SW480 (cell line): Measurements from ENCODE around the gene TWNK.
"Not testable (repeated sequence)": the region's sequence is repeated elsewhere in the genome, so short reads cannot be mapped to it uniquely, and the experiment has no call there.

Experiments used
- DNase-seq: peaks from one replicate; pipeline ENCODE4 v3.0.0-alpha.2; 2016; ENCODE audit warnings: low spot score

Gene TWNK

DNA sequence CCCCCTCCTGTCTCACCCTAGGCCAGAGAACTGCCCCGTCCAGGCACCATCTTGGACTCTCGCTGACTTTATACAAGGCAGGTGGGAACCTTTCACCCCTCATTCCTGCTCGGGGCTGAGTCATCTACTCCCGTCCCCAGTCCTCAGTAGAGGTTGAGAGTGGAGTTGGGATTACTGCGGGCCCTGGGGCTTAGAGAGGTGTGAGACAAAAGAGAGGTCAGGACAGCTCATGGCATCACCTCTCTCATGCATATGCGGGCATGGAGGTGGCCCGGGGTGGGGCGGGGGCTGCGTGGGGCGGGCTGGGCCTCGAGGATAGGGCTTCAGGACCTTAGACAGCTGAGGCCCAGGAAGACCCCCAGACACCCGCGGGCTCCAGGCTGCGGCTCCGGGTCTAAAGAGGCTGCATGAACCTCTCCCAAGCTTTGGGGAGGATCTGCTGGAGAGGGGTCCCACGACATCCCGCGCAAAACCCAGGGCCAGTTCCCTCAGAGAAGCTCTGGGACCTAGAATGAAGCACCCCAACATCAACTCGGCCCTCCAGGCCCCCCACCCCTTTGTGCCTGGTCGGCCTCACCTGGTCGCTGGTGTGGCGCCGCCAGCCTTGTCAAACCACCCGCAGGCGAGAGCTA, 43.3 kb downstream of the TWNK start:
- DNase-seq: no peak

DNA sequence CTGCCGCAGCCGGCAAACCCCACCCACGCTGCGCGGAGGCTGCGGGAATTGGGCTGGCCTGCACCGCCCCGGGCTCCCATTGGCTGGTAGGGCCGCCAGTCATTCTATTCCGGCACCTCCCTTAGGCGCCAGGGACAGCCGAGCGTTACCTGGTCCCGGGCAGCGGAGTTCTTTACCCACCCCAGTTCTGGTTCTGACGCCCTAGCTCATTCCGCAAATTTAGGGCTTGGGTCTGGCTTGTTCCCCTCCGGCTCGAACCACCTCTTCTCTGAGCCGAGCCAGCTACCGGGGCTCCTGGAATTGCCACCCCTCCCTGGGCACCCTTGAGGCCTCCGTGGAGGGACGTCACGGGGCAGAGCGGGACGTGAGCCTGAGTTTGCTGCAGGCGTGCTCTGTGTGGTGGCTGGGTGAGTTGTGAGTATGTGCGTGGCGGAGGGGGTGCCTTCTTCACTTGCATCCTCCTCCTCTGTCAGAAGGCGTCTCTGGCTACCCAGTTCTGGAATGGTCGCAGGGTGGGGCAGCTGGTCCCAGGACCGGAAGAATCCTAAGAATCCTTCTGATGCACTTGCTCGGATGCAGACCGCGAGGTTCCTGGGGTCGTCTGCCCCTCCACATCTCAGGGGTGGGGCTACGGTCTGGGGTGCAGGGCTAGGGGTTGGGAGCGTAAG, 43.9 kb downstream of the TWNK start, which contains the start of the genes PDZD7 and SFXN3:
Gene PDZD7 (minus strand): TSS at position 2 of the 668 bp plus-strand sequence. CDS start 910 bp downstream, outside the sequence.
Gene SFXN3 (plus strand): TSS at position 107 of the 668 bp plus-strand sequence. CDS start 3,461 bp downstream, outside the sequence.
- DNase-seq: peak; percentile 89

DNA sequence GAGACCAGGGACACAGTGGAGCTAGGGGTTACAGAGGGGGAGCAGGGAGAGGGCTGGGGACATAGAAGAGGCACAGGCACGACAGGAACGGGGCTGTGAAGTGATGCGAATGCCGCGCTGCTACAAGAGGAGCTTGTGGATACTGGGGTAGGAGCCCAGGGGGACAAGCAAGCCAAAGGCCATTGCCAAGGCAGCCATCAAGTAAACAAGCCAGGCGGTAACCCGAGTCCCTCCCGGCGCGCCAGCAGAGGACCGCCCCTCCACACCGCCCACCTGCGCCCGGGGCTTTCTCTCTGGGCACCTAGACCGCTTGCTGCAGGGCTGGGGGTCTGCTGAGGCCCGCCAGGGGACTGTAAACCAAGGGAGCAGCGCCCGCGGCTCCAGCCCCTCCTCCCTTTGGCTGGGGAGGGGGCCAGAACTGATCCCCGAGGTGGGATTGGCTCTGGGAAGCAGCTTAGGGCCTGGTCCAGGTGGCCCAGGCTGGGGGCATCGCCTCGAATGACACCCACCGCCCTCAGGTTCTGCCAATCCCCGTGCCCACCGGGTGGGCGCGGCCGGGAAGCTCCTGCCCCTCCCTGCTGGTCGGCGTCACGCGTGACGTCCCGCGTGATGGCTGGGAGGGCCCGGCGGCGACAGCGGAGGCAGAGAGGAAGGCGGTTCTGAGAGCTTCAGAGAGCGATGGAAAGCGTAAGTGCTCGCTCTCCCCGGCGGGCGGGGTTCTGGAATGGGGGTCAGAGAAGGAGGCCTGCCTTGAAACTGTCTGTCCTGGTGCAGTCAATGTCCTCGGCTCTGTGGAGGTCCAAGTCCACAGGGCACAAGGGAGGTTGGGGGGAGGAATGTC, 44.7 kb downstream of the TWNK start:
- peak; percentile 72 for DNase-seq

DNA sequence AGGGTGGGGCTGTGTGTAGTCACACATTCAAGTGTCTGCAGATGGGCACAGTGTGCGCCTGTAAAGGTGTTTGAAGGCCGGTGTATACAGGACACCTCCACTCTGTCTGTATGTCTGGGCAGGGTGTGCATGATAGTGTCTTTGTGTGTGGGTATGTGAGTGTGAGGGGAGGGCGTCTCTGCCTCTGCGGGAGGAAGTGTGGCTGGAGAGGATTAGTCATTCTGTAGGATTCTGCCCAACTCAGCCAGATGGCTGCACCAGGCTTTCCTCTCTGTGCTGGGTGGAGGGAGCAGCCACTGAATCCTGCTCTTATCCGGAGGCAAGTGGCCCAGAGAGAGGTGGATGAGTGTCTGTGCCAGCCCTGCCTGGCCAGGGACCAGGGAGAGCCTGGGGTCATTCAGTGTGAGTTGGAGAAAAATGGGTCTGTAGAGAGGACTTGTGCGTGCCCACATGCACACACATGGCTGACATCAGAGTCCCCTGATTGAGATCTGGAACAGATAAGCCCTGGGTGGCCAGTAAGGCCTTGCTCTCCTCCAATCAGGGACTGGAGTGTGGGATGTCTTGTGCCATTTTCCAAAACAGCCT, 45.4 kb downstream of the TWNK start:
- DNase-seq: peak; percentile 91

DNA sequence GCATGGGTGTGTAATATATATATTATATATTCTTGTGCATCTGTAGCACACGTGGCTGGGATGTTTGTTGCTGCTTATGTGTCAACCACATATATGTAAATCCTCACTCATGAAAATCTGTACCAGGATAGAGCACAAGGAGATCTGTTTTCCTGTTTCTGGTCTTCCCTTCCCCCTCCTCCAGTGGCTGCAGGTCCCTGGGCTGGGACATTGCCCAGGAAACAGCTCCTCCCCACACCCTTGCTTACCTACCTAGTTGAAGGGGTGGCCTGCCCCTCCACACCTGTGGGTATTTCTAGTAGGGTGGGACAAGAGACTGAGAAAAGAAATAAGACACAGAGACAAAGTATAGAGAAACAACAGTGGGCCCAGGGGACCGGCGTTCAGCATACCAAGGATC, 45.9 kb downstream of the TWNK start:
- DNase-seq: no peak

DNA sequence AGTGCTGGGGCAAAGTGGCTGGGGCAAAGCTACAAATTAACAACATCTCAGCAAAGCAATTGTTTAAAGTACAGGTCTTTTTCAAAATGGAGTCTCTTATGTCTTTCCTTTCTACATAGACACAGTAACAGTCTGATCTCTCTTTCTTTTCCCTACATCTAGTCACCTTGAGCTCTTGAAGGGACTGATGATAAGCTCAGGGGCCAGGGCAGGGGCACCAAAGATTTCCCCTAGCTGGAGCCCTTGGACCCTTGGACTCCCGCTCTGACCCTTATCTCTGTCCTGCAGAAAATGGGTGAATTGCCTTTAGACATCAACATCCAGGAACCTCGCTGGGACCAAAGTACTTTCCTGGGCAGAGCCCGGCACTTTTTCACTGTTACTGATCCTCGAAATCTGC, 47.1 kb downstream of the TWNK start:
- not testable (repeated sequence) for DNase-seq

DNA sequence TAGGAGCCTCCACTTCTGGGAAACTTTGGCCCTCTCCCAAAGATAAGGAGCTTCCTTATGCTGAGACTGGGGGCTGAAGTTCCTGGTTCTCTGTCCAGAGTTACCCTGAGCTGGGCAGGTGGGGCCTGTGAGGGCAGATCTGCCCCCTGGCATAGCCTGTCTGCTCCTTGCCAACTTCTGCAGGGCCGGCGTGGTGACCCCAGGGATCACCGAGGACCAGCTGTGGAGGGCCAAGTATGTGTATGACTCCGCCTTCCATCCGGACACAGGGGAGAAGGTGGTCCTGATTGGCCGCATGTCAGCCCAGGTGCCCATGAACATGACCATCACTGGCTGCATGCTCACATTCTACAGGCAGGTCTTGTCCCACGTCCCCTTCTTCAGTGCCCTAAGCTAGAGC, 48.0 kb downstream of the TWNK start:
- no peak for DNase-seq

DNA sequence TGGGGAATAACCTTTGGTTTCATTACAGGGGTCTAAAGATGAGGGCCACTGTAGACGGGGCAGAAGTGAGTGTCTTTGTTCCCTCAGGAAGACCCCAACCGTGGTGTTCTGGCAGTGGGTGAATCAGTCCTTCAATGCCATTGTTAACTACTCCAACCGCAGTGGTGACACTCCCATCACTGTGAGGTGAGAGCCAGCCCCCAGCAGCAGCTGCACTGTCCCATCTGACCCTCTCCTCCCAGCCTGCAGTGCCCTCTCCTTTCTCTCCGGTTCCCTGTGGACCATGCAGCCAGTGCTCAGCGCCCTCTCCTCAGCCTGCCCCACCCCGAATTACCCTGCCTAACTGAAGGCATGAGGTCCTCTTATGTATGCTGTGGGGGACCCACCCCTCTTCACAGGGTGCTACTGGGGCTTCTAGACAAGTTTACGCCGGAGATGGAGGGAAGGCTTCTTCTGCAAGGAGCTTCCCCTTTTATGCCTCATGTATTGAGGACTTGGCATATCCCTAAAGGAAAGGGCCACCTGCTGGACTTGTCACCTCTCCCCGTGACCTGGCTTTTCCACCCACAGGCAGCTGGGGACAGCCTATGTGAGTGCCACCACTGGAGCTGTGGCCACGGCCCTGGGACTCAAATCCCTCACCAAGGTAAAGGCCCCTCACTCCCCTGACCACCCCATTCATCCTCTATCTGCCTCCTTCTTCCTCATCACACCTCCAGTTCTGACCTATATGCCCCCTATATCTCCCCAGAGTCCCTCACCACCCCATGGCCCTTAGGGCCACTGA, 48.8 kb downstream of the TWNK start:
- no peak for DNase-seq

DNA sequence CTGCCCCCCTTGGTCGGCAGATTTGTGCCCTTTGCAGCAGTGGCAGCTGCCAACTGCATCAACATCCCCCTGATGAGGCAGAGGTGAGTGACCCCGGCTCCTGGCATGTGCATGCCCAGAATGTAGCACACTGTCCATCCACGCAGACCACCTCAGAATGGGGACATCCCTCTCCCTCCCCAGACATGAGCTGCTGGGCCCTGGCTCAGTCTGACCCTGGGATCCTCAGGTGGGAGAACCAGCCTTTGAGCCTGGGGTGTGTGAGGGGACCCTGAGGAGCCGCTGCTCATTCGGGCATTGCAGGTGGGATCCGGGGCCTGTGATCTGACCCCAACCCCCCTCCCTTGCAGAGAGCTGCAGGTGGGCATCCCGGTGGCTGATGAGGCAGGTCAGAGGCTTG, 49.4 kb downstream of the TWNK start:
- no peak for DNase-seq

DNA sequence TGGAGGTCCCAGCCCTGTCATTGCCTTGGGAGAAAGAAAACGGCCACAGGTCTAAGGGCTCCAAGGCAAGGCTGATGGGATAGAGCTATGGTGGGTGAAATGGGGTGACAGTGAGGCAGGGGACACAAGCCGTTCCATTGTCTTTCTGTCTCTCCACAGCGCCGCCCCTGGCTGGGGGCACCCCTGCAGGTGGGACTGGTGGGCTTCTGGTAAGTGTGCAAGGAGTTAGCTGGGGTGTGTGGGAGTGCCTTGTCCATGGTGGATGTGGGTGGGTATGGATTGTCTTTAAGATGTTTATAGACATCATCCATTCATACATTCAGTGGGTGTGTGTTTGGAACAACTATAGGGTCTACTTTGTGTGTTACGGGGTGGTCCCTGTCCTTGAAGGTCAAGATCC, 51.1 kb downstream of the TWNK start:
- no peak for DNase-seq

DNA sequence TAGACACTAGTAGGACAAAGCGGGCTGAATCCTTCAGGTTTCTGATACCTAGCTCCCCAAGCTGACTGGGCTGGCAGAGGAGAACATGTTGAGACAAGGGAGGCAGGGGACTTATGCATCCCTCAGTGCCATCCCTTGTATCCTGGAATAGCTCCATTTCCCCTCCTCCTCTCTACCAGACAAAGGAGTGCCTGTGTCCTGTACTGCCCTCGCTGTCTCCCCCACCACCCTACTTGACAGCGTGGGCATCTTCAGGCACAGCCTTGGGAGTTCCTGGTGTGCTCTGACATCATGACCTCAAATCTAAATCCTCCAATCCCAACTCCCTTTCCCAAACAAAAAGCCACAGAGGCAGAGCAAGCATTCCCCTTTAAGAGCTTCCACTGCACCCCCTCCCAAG, 52.7 kb downstream of the TWNK start:
- no peak for DNase-seq

DNA sequence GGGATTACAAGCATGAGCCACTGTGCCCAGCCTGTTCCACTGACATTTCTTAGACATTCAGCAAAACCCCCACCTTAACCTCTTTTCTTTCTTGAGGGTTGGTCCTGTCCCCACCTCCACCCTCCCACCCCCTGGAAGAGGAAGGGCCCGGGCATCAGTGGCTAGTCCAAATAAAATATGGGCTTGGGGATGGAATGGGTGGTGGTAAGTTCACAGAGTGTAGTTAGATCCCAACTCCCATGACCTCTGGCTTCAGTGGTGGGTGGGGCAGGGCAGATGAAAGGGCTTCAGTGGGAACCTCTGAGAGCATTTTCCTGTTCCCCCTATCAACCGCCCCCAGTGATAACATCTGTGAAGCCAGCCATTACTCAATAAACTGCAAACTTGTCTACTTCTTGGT, 53.5 kb downstream of the TWNK start:
- no peak for DNase-seq

DNA sequence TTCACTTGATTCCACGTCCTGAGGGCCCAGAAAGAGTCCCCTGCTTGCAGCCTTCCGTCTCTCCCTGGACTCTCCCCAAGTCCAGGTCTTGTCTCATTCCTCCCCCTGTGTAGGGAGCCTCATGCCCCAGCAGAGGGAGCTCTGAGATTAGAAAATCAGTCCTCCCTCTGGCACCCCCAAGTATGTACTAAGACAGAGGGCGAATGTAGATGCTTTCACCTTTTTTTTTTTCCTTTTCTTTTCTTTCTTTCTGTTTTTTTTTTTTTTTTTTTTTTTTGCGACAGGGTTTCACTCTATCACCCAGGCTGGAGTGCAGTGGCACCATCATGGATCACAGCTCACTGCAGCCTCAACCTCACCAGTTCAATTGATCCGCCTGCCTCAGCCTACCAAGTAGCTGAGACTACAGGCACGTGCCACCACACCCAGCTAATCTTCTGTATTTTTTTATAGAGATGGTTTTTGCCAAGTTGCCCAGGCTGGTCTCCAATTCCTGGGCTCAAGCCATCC, 54.0 kb downstream of the TWNK start:
- DNase-seq: peak; percentile 83

DNA sequence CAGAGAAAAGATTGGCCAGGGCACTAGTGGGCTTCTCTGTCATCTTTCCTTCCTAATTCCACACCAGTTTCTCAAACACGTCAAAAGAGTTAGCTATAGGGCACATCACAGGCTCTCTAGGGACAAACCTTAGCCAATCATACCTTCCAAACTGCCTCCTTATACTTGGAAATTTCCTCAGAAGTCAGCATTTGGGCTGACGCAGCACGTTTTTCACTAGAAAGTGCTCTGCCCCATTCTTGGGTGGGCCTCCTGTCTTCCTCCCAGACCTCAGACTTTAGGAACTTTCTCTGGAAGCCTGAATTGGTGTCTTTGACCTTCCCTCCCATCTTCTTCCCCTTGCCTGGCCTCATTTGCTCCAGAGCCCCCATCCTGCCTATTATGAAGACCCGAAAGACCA, 54.8 kb downstream of the TWNK start:
- DNase-seq: no peak

DNA sequence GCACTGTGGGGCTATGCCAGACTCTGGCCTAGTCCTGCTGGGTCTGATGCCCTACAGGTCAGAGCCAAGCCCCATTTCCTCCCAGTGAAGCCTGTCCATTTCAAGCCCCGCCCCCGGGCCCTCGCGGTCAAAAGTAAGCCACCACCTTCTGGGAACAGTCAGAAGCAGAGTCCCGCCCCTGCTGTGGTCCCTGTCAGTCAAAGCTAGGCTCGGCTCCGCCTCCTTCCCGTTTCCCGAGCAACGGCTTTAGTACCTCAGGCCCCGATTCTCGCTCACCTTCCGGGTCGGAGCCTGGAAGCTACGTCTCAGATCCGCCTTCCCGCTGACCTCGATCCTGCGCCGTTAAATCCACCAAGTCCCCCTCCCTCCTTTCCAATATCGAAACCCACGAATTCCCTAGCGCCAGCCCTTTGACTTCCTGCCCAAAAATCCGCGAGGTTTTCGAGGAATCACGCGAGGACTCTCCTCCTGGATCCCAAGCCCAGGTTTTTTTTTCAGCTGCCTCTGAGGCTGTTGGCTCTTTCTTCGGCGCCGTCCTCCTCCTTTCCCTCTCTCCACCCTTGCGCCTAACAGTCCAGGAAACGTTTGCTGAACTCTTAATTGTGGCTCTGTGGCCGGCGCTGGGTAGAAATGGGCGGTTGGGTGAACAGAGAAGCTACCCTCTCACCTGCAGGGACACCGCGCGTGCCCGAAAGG, 55.5 kb downstream of the TWNK start:
- peak; percentile 96 for DNase-seq

DNA sequence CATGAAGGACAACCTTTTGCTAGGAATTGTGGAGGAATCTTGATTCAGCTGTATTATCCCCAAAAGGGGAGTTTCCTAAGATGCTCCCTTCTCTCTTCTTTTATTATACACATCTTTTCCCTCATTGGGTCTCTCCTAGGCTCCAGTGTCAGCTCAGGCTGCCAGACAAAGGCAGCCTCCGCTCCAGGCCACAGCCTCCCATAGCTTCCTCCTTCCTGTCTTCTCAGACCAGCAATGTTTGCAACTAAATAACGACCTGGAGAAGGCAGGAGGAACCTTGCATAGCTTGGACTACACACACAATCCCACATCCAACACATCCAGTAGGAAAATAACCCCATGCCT, 56.0 kb downstream of the TWNK start:
- DNase-seq: no peak
